ENCODE data around the gene TXNRD3.

DNA sequence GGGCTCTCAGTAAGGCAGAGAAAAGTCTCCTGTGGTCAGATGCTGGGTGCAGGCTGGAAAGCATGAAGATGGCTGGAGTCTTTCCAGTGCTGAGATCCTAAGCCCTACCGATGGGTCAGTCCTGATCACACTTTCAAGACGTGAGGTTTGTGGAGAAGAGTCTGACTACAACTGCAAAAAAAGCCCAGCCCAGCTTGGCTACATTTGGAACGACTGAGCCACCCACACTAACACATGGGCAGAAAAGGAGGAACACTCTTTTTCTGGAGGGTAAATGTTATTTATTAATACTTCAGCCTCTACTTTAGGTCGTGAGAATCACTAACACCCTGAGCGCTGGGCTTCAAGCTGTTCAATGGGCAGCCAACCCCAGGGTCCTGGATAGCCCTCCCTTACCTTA lies 74.2 kb downstream of the TXNRD3 start:
- no peak for TF ChIP-seq EZH2 (IDR thresholded peaks at IDR 0.05; ENCODE audit: low read depth)
- TF ChIP-seq, protein P1, sequence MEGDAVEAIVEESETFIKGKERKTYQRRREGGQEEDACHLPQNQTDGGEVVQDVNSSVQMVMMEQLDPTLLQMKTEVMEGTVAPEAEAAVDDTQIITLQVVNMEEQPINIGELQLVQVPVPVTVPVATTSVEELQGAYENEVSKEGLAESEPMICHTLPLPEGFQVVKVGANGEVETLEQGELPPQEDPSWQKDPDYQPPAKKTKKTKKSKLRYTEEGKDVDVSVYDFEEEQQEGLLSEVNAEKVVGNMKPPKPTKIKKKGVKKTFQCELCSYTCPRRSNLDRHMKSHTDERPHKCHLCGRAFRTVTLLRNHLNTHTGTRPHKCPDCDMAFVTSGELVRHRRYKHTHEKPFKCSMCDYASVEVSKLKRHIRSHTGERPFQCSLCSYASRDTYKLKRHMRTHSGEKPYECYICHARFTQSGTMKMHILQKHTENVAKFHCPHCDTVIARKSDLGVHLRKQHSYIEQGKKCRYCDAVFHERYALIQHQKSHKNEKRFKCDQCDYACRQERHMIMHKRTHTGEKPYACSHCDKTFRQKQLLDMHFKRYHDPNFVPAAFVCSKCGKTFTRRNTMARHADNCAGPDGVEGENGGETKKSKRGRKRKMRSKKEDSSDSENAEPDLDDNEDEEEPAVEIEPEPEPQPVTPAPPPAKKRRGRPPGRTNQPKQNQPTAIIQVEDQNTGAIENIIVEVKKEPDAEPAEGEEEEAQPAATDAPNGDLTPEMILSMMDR (conservative IDR thresholded peaks at IDR 0.05): no peak

All from PC-9 (cell line).